PFSK-1 (cell line): ENCODE data around the gene NAA15.

Experiments used
- POLR2AphosphoS5 ChIP-seq: IDR thresholded peaks from 2 replicates; pipeline ENCODE4 v1.6.1; 2012; ENCODE audit warnings: low read depth, mild to moderate bottlenecking, control low read depth, low read length, moderate library complexity
- REST ChIP-seq, 2 experiments: IDR thresholded peaks; 2 replicates each; pipeline versions ENCODE4 v1.6.1 to v1.8.0; 2011 to 2012; ENCODE audit warnings: low read depth in 2 of 2, low read length in 2 of 2, control low read depth in 1 of 2, inconsistent platforms in 1 of 2, mild to moderate bottlenecking in 1 of 2, moderate library complexity in 1 of 2; ENCODE audit not compliant: insufficient read depth in 1 of 2
- SIN3A ChIP-seq: IDR thresholded peaks from 2 replicates; pipeline ENCODE4 v1.6.1; 2012; ENCODE audit warnings: mild to moderate bottlenecking, low read length, moderate library complexity, borderline replicate concordance; ENCODE audit not compliant: insufficient read depth
- TAF1 ChIP-seq: IDR thresholded peaks from 2 replicates; pipeline ENCODE4 v1.6.1; 2012; ENCODE audit warnings: low read length, control low read depth, borderline replicate concordance; ENCODE audit not compliant: insufficient read depth

DNA sequence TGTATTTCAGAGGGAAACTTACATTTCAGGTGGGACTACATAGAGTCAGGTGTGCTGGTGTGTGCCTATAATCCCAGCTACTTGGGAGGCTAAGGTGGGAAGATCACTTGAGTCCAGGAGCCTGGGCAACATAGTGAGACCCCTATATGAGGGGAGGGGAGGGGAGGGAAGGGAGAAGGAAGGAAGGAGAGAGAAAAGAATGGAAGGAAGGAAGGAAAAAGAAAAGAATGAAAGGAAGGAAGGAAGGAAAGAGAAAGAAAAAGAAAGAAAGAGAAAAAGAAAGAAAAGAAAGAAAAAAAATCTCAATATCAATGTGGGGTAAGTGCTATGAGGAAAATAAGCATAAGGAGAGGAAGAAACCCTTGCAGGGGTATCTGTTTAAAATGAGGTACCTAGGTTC, 109.0 kb downstream of the NAA15 start:
- TF ChIP-seq SIN3A (no peak), POLR2AphosphoS5 (no peak), REST (IDR thresholded peaks at IDR 0.05; ENCODE audit: insufficient read depth in 1 of 2, low read depth in 2 of 2, low read length in 2 of 2) (no peak), TAF1 (no peak)
